B cell (primary cell): Measurements from ENCODE around the gene PLVAP.

Source experiments
- CTCF ChIP-seq: fragments of 200-600 bp; IDR thresholded peaks from one replicate; pipeline ENCODE4 v1.8.0; 2022; ENCODE audit warnings: antibody characterized with exemption, mild to moderate bottlenecking
- EZH2 ChIP-seq: IDR thresholded peaks from 2 replicates; pipeline ENCODE4 v1.6.1; 2012; ENCODE audit warnings: borderline replicate concordance, low read depth, mild to moderate bottlenecking, moderate library complexity, low read length; ENCODE audit not compliant: insufficient read depth, poor library complexity, severe bottlenecking

- TF ChIP-seq CTCF (no peak), EZH2 (no peak)
These were observed 49.3 kb downstream of the PLVAP start for GRCh38 chr19:17327654-17328516.
